ENCODE data around the gene P3H2.

P3H2 gene

DNA sequence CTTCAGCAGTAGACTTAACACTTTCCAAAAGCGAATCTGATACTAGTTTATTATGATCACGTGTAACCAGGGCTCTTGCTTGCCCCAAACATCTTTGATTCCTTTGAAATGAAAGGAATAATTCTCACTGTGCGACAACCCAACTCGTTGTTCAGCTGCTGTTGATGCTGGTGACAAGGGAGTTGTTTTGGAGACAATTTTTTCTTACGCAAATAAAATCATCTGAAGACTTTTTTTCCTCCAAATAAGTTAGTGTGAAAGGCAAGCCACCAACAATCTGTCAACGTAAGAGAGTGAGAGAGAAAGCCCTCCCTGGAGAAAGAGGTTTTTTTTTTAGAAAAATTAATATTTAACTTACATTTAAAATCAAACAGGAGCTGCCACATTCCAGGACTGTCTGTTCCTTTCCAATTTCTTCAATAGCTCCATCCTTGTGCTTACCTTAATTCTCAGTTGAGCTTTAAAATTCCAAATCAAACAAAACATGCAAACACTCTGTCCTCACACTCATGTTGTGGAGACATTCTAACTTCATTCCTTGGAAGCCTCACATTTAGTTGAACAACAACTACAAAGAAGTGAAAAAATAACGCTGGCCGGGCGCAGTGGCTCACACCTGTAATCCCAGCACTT is 4.9 kb upstream of the P3H2 start:
- no peak for DNase-seq (ENCODE audit: low spot score)

DNA sequence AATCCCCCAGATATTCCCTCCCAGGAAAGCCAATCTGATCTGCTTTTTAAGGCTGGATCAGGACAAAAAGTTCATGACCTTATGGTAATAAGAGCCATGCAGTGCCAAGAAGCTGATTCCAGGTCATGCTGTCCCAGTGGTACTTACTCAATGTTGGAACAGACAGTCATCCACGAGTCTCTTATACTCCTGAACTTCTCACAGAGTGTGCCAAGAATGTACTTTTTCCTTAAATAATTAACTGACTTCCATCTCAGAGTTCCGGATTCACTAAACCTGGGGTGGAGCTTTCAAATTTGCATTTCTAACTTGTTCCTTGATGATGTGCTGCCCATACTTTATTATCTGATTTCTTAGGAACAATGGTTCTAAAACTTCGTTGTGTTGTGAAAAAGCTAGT is 3.4 kb upstream of the P3H2 start:
- no peak for DNase-seq (ENCODE audit: low spot score)

DNA sequence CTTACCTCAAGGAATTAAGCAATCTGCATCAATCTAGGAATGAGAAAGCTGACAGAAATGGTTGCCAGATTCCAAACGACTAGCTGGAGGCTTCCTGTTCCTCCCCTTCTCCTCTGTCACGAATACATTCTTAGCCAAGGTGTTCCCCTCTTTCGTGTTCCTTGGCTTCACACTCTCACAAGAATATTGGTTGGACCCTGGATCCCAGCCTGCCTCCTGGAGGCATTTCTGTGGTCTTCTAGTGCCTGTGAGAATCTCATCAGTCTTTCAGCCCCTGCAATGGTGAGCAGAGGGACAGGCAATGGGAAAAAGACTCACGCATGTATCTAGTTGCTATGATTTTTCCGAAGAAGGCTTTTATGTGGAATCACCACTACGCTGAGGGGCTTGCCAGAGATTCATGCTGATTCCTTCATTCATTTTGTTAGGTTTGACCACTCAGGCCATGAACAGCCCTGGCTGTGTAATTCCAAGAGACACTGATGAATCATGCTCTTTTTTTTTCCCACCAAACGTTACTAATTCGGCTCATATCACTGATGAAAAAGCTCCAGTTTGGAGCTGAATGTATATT is 1.6 kb upstream of the P3H2 start:
- no peak for DNase-seq (ENCODE audit: low spot score)

DNA sequence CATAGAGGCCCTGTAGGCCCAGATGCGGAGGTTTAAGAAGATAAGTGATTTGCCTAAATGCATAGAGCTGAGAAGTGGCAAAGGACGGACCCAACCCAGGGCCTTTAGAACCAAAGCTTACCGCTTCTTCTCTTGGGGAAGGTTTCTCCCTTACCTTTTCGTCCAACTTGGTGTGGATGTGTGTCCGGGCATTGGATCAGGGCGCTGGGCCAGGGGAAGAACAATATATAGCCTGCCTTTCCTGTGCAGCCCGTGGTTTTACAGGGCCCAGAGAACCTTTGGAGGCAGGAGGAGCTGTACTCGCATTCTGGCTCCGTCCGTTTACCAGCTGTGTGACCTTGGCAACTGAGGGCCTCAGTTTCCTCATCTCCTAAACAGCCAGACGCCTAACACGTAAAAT is 686 bp upstream of the P3H2 start:
- no peak for DNase-seq (ENCODE audit: low spot score)

DNA sequence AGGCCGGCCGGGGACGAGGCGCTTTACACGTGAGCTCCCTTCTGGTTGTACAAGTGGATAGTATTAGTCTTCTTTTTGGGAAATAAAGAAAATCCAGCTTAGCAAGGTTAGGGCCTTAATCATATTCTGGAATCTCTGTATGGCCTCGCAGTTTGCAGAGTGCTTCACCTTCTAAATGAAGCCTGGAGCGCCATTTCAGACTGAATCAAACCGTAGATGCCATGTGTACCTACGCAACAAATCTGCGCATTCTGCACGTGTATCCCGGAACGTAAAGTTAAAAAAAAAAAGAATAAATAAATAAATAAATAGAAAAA is 322 bp upstream of the P3H2 start:
- DNase-seq (ENCODE audit: low spot score): no peak

DNA sequence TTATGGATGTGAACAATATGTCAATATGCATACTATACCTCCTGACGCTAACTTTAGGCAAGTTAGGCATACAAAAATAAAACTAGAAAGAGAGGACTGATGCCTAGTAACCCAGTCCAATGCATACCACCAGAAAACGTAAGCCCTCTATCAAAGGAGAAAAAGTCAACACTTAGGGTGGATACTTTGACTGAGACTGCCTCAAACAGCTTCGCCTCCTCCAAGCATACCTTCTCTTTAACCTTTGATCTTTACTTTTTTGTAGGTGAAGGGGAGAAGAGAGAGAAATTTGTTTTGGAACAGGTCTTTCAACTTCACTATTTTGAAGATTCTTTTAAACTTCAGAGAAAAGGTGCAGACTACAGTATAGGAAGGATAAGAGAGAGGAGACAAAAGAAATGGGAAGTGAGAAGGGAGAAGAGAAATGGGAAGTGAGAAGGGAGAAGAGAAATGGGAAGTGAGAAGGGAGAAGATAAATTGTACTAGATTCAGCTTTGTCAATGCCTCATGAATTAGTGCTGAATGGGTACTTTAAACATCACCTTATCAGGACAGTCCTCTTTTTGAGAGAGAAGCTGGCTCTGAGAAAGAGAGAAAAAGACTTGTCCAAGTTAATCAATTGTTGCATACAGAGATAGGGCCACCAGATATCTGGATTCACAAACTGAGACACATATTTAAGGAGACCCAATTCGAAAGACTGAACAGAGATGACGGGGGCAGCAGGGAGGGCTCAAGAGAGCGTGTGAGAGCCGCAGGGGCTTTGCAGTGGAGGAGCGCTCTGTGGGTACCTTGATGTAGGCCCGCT is 1.0 kb downstream of the P3H2 start:
- DNase-seq (ENCODE audit: low spot score): no peak

DNA sequence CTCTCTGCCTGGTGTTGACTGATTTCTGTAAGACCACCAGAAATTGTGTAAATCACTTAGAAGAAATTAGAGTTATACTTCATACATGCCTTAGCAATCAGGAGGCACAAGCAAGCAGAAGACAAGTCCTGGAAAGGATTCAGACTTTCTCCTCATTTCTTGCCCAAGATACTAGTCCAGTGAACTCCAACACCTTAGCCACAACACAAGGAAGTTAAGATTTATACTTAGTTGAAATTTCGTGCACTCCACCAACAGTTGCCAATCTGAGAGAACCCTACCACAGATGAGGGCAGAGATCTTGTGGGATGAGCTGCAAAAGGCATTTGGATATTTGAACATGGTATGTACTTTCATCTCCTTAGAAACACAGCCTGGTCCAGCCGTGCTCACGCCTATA is 2.3 kb downstream of the P3H2 start:
- no peak for DNase-seq (ENCODE audit: low spot score)

DNA sequence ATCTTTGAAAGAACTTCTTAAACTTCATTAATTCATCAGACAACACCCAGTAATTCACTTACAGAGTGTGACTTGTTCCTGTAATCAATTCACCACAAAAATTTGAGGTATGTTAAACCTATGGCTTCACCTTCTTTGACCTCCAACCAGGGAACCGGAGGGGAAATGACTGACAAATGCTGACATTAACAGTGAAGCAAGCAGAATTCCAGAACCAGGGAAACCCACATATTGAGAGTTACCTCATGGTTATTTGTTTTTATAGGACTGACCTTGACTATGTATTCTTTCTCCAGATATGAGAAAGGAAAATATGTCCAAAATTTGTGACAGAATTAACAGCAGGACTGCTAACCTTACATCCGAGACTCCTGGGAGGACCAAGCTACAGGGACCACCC is 2.7 kb downstream of the P3H2 start:
- DNase-seq (ENCODE audit: low spot score): no peak

DNA sequence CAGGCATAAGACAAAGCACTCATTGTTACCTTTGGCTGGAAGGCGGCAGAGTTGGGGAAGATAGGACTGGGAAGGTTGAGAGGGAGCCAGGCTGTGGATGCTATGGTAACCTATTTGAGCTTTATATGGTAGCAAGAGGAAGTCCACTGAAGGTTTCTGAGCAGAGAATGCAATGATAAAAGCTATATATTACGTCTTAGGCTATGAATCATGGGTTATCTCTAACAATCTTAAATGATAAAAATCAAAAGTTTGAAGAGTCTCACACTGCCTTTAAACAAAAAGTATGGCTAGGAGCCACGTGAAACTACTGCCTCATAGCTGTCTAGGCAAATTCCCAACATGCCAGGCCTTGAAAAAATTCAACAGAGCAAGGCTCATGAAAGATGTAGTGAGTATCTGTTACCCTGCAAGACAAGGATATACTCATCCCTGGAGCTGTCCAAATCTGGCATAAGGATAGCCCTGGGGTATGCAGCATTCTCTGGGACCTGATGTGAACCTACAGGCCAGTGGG is 4.1 kb downstream of the P3H2 start:
- DNase-seq (ENCODE audit: low spot score): no peak

DNA sequence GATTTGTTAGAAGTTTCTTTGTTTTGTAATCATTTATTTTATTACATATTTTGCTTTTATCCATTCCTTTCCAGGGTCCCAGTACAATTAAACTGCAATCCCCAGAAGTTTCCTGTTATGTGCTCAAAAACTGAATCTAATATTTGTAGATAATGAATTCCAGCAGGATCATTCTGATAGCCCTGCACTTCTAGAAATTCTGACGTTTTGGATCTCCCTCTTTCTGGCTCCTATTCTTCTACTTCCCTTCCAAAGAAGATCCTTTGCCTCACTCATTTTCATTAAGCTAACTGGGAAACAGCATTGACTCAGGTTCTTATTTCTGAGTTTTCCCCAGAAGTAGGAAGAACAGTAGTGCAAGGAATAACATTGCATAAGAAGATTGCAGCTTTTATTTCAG is 9.9 kb downstream of the P3H2 start:
- DNase-seq (ENCODE audit: low spot score): no peak

DNA sequence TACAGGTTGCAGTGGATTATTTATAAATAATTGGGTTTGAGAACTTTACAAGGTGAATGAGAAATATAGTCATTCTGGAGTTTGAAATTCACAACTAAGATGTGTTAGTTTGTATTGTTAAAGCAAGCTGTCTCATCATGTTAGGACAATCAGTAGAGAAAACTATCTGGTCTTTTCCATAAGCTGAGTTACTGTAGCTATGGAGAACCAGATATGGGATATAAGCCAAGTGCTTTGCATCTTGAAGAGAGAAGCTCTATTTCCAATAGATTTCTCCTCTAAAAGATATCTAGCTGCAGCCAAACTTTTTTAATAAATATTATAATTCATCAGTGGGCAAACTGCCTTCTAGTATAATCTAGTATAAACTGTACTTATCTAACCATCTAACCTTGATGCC is 11.3 kb downstream of the P3H2 start:
- no peak for DNase-seq (ENCODE audit: low spot score)

DNA sequence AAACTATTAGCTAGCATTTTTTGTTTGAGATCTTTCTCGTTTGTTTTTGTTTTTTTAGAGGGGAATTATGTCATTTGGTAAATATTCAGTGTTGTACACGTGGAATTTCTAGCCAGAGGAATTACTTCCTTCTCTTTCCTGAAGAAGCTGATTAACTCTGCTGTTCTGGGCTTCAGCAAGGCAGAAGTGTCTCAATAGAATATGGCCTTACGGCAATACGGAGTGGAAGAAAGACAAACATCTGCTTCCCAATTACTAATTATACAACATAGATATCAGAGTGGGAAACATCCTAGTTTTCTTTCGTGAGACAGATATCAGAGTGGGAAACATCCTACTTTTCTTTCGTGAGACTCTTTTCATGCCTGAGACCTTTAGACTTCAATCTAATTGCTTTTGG is 11.9 kb downstream of the P3H2 start:
- DNase-seq (ENCODE audit: low spot score): no peak

DNA sequence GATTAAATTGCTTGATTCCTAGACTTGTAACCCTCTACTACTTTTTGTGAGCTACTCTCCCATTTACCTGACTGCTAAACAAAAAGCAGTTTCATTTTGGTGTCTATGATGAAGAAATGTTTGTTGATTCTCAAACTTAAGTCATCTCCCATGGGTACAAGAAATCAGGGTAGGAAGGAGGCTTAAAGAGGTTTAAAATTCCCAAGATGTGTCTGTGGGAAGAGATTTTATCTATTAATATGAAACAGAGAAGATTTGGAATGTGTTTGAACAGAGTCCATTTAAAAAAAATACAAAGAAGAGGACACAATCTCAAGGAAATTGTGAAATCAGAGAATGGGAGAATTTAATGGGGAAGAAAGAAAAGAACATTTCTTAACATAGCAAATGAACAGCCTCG is 14.8 kb downstream of the P3H2 start:
- no peak for DNase-seq (ENCODE audit: low spot score)

DNA sequence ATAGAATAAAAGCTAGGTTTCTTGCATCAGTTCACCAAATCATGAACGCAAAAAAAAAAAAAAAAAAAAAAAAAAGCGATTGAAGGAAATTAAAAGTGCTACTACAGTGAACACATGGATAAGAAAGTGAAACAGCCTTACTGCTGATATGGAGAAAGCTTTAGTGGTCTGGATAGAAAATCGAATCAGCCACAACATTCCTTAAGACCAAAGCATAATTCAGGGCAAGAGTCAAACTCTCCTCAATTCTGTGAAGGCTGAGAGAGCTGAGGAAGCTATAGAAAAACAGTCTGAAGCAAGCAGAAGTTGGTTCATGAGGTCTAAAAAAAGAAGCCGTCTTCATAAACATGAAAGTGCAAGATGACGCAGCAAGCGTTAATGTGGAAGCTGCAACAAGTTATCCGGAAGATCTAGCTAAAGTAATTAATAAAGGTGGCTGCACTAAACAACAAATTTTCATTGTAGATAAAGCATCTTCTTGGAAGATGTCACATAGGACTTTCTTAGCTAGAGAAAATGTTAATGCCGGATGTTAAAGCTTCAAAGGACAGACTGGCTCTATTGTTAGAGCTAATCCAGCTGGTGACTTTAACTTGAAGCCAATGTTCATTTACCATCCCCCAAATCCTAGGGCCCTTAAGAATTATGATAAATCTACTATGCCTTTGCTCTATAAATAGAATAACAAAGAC is 19.2 kb downstream of the P3H2 start:
- DNase-seq (ENCODE audit: low spot score): no peak

DNA sequence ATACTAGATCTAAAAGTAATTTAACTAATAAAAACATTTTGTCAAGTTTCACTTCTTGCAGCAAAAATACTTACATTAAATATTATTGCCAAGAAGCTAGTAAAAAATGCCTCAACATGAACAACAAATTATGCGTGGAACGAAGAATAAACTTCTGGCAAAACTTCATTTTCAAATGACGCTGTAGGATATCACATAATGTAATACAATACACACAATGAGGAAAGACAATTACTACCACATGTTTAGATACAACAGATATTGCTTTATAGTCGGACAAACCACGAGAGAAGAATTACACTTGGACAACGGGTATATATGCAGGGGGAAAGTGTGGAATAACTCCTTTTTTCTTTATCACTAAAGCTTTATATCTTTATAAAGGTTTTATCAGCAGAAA is 21.6 kb downstream of the P3H2 start:
- DNase-seq (ENCODE audit: low spot score): no peak

DNA sequence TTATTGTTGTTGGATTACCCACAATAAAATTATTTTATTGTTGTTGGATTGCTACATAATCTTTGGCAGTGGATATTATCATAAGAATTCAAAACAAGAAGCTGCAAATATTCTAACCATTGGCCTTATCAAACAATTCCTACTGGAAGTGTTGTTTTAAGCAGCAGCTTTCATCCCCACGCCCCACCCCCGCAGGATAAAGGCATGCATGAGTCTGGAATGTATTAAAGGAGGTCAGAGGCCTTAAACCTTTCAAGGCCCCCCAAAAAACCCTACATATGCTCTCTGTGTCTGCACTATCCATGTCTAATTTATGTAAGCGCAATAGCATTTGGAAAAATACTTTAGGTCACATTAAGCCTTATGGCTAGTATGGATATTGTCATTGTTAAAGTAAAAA is 23.1 kb downstream of the P3H2 start:
- DNase-seq (ENCODE audit: low spot score): no peak

DNA sequence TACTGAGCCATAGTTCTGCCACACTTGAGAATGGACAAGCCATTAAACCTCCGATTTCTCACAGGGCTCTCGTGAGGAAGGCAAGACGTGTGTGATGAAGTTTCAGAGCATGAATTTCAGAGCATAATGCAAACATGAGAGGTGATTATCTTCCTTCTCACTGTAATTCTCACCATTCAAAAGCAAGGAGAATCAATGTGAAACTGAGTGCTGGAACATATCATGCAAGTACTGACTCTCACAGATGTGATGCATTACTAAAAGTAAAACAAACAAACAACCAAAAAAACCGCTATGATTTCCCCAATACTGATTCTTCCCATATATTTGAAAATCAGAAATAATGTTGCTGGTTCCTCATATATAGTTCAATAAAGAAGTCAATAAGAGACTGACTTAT is 23.7 kb downstream of the P3H2 start:
- no peak for DNase-seq (ENCODE audit: low spot score)

DNA sequence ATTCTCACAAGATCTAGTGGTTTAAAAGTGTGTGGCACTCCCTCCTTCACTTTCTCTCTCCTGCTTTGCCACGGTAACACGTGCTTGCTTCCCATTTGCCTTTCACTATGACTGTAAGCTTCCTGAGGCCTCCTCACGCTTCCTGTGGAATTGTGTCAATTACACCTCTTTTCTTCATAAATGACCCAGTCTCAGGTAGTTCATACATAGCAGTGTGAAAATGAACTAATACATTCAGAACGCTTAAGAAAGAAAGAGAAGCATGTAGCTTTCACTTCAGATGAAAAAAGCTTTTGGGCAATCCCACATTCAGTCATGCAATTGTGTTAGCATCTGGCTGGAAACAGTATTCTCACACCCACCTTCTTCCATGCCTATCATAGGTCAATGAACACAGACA is 24.4 kb downstream of the P3H2 start:
- no peak for DNase-seq (ENCODE audit: low spot score)

DNA sequence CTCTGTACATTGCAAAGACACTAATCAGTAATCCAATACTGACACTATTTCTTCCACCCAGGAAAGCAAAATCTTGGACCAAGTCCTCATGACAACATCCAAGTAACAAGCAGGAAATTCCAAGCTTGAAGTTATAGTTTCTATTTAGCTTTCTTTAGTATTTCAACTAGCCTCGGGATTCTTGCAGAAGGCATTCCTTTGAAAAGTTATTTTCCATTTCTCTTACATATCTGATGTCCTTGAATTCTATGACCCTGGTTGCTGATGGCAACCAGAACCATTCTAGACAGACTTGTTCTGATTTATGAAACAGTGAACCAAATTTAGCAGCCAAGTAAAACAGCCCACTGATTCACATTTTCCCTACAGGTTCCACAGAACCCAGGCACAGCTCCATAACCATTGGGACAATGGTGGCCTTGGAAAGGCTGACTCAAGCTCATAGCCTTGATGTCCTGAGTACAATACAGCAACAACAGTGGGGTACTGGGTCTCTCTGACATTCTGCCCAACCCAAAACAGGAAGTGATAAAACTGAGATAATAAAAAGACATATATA is 26.5 kb downstream of the P3H2 start:
- DNase-seq (ENCODE audit: low spot score): no peak

DNA sequence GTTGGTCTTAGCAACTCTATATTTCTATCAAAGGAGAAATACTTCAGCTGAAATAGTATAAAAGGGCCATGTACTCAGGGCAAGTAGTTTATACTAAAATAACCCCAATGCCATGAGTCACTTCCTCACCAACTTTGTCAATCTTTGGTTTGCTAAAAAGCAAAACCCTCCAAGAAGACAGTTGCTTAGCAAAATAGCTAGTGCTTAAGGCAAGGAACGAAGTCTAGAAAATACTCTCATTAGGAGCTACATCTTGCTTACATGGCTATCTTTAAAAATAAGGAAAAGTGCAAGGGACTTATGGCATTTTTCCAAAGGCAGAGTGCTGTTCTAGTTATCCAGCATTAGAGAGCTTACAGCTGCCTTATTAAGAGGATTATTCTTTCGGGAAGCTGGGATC is 28.4 kb downstream of the P3H2 start:
- DNase-seq (ENCODE audit: low spot score): no peak

DNA sequence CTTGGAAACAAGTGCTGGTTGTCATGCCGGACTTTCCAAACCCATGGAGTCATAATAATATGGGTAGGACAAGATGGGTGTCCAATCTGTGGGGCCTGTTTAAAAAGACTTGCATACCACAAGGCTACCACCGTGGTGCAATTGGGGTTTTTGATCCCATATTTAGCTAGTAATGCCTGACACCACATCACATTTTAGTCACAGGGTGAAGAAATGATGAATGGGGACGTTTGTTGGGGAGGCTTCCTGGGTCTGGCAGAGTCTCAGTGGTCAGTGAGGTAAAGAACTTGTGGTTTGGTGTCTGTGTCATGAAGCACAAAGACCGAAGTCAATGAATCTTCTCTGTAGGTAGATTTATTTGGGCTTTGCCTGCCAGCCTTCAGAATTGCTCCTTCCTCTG is 31.0 kb downstream of the P3H2 start:
- DNase-seq (ENCODE audit: low spot score): no peak

DNA sequence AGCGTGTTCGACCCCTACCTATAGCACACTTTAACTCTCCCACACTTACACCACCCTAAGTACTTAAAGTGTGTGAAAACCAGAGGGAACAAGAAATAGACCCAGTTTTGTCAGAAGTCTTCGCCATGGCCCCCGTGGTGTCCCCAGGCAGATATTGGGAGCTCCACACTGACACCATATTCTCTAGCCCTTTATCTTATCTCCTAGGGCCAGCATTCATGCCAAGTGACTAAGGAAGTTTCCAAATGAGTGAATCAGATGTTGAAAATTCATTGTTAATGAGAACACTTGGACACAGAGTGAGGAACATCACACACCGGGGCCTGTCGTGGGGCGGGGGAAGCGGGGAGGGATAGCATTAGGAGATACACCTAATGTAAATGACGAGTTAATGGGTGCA is 31.8 kb downstream of the P3H2 start:
- DNase-seq (ENCODE audit: low spot score): no peak

DNA sequence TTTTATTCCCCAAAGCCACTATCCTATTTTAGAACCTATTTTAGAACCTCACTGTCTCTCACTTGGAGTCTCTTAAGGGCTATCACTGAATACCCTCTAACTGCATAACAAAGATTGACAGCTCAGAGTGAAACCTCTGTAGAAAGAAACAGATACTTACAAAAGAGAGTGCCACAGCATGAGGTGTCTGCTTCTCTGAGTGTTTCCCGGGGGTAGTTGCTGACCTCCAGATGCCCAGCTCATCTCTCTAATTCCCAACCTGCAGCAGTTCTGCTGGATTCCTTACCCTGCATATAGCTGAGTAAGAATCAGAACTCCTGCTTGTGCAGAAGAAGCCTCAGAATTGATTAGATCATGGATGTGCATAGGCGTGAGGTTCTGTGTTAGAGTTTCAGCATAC is 34.5 kb downstream of the P3H2 start:
- DNase-seq (ENCODE audit: low spot score): no peak
